WTC11 (cell line): ENCODE measurements around the gene TSPAN1.

Experiments used
- CTCF ChIP-seq: fragments of 200-600 bp; IDR thresholded peaks from 2 replicates; pipeline ENCODE4 v1.8.0; 2022; ENCODE audit warnings: antibody characterized with exemption
- KAT7 ChIP-seq: sonication (generic); formaldehyde crosslinking; IDR thresholded peaks from 2 replicates; pipeline ENCODE4 v1.8.1; 2023; ENCODE audit warnings: missing genetic modification reagents, mild to moderate bottlenecking, borderline replicate concordance

- TF ChIP-seq KAT7 (CRISPR knock-in tag), result no peak
- no peak for TF ChIP-seq CTCF
Measured at GRCh38 chr1:46205141-46205540, 30.3 kb downstream of the TSPAN1 start.
